Aorta (tissue), 5 donors: ENCODE measurements around the gene SDR42E1. TPM values are rescaled to one million over a fixed set of nuclear protein-coding genes. Genes with fewer than 3 reads are reported as not detected.
A peak's percentile ranks its signal among the peaks of the same experiment; 100 is the strongest.
"Not testable (repeated sequence)": the region's sequence is repeated elsewhere in the genome, so short reads cannot be mapped to it uniquely, and the experiment has no call there.

ENCODE experiments used
- ATAC-seq: fragments of 200-7000 bp; cut with Tn5 transposase; one replicate; pipeline ENCODE4 v1.9.1; 2022; ENCODE audit warnings: moderate library complexity; ENCODE audit not compliant: low FRiP score
- DNase-seq, 2 donors: peaks; one replicate each; pipeline ENCODE4 v3.0.0-alpha.2; 2020
- H3K27ac ChIP-seq, 2 donors: one replicate each; pipeline ENCODE4 v1.5.1; 2013; ENCODE audit warnings: low read length in 2 of 2, mild to moderate bottlenecking in 2 of 2, moderate library complexity in 2 of 2, control low read depth in 1 of 2, inconsistent platforms in 1 of 2, low read depth in 1 of 2
- H3K27me3 ChIP-seq, 2 donors: one replicate each; pipeline ENCODE4 v1.6.1; 2013; ENCODE audit warnings: control low read depth in 1 of 2, low read length in 1 of 2, mild to moderate bottlenecking in 1 of 2, moderate library complexity in 1 of 2; ENCODE audit not compliant: insufficient read depth in 2 of 2, control insufficient read depth in 1 of 2
- H3K36me3 ChIP-seq, 2 donors: one replicate each; pipeline ENCODE4 v1.6.1; 2013; ENCODE audit warnings: control low read depth in 1 of 2, low read length in 1 of 2, mild to moderate bottlenecking in 1 of 2; ENCODE audit not compliant: insufficient read depth in 2 of 2, control insufficient read depth in 1 of 2
- H3K4me1 ChIP-seq, 2 donors: one replicate each; pipeline ENCODE4 v1.6.1; 2013; ENCODE audit warnings: low read length in 2 of 2, control low read depth in 1 of 2, mild to moderate bottlenecking in 1 of 2, moderate library complexity in 1 of 2; ENCODE audit not compliant: insufficient read depth in 2 of 2, control insufficient read depth in 1 of 2
- H3K4me3 ChIP-seq, 2 donors: one replicate each; pipeline ENCODE4 v1.5.1; 2013; ENCODE audit warnings: low read length in 2 of 2, control low read depth in 1 of 2, mild to moderate bottlenecking in 1 of 2
- H3K9me3 ChIP-seq: one replicate; pipeline ENCODE4 v1.6.1; 2013; ENCODE audit warnings: mild to moderate bottlenecking, low read length; ENCODE audit not compliant: control insufficient read depth
- WGBS, 2 donors: extraction: QIAGEN DNeasy Blood & Tissue Kit; methylation state at CpG; one replicate each; pipeline ENCODE4 v1.1.7; 2013; 5-methylcytosine and 5-hydroxymethylcytosine counted together
- intact Hi-C, 2 donors: fragments of 100-400 bp; cut with DNase I; formaldehyde crosslinking; loops; one replicate each; pipeline versions ENCODE4 v1.14.2 to v1.15.0; 2022
- polyA plus RNA-seq, 2 donors: library from polyadenylated mRNA; stranded (reverse); fragments of 200-250 nt; gene quantifications; one replicate each; pipeline ENCODE4 v1.2.3, GENCODE V29; 2013
- total RNA-seq, 2 donors: library from RNA; stranded (reverse); fragmentation: NEBNext Ultra II Directional; extraction: Animal tissue kit (Norgen Biotek cat#: 25700); gene quantifications; one replicate each; pipeline ENCODE4 v1.2.1, GENCODE V29; 2021
- donor health status: healthy with polysubstance abuse.
- donor health status: Bipolar disorder and iron deficiency.
- donor health status: DM: no; HTN: no; CAD: no.
- donor health status: DM: no; HTN: no; CAD: no.
- donor health status: DM: yes; HTN: yes; CAD: no.

SDR42E1 gene
- total and polyA plus RNA-seq, 4 donors = 0.20 to 2.1 (median 0.91) TPM

DNA sequence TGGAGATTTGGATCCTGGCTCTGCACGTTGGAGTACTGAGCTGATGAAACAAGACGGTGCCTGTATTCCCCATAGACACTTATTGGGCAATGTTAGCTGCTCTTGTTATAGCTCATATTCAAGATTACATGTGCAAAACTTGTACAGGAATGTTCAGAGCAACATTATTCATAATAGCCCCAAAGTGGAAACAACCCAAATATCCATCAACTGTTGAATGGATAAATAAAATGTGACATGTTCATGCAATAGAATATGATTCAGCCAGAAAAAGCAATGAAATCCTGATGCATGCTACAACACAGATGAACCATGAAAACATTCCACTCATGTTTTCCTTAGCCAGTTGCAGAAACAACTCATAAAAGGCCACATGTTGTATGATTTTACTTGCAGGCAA, 5.7 kb upstream of the SDR42E1 start:
- 7% methylated on average over 2 of the region's 2 CpGs for WGBS, 2 donors
- Histone ChIP-seq H3K27me3 (peaks cover 0 to under 1% of the 10 kb centered on the region in 2 donors), H3K9me3 (peaks cover 3% of the 10 kb centered on the region), H3K4me3 (no peak overlapping the region), H3K4me1 (peaks cover 0 to 3% of the 10 kb centered on the region in 2 donors), H3K27ac (no peak overlapping the region), H3K36me3 (no peaks in the 10 kb centered on the region)
- DNase-seq (no peak), ATAC-seq (no peak)
- intact Hi-C loops = no loop called here

- no peaks in the 10 kb centered on the region for H3K36me3 ChIP-seq
- no peak for ATAC-seq
- DNase-seq = no peak
- 7 to 11% methylated on average over 7 of the region's 7 CpGs for WGBS, 2 donors
- peaks cover 0 to 3% of the 10 kb centered on the region in 2 donors for H3K27me3 ChIP-seq
- H3K4me3 ChIP-seq = no peak overlapping the region
- H3K4me1 ChIP-seq = peaks cover 0 to 3% of the 10 kb centered on the region in 2 donors
- intact Hi-C loops = no loop called here
- peaks cover 5% of the 10 kb centered on the region for H3K9me3 ChIP-seq
- H3K27ac ChIP-seq = no peak overlapping the region
Measured at GRCh38 chr16:82016263-82016662, 5.0 kb upstream of the SDR42E1 start.

DNA sequence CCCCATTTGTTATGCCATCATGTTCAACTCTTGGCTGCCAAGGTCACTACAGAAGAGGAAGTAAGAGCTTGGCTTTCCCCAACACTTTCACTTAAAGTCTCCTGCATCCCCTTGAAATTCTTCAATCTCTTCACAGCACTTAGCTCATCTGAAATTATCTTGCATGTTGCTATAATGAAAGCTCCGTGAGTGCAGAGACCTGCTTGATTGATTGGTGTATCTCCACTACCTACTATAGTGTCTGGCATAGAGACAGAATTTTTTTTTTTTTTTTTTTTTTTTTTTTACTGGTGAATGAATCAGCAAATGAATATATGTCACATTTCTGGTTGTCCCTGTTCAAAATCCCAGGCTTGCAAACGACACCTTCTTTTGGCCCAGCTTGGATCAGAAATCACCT, 1.9 kb upstream of the SDR42E1 start:
- WGBS, 2 donors = 80 to 85% methylated on average over 2 of the region's 2 CpGs
- Histone ChIP-seq H3K27me3 (peaks cover 0 to 4% of the 10 kb centered on the region in 2 donors), H3K4me3 (no peak overlapping the region), H3K36me3 (no peaks in the 10 kb centered on the region), H3K9me3 (peaks cover 10% of the 10 kb centered on the region), H3K4me1 (peaks cover 0 to 3% of the 10 kb centered on the region in 2 donors), H3K27ac (no peak overlapping the region)
- DNase-seq (no peak), ATAC-seq (no peak)
- intact Hi-C loops = no loop called here

DNA sequence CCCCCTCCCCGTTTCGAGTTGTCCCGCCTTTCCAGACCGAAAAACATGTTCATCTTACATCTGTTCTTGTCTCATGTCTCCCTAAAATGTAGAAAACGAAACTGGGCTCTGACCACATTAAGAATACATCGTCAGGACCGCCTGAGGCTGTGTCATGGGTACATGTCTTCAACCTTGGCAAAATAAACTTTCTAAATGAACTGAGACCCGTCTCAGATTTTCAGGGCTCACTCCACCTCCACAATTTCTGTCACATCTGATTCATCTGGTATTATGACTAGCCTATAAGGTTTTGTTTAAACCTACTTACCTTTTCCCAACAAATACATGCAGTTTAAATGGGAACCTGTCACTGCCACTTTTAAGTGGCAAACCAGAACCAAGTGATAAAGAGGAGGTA, 621 bp downstream of the SDR42E1 start:
- 78 to 84% methylated on average over 8 of the region's 8 CpGs for WGBS, 2 donors
- ATAC-seq = no peak

GRCh38 chr16:82009789-82010188, 1.5 kb downstream of the SDR42E1 start:
- H3K4me3 ChIP-seq, DNase-seq, H3K27ac ChIP-seq, intact Hi-C loops, H3K4me1 ChIP-seq, ATAC-seq, H3K9me3 ChIP-seq, H3K36me3 ChIP-seq, H3K27me3 ChIP-seq: not testable (repeated sequence)
- WGBS, 2 donors = 91 to 94% methylated on average over 4 of the region's 4 CpGs

More for the DNA sequence above, 621 bp downstream of the SDR42E1 start:
- H3K9me3 ChIP-seq = peaks cover 11% of the 10 kb centered on the region
- H3K27me3 ChIP-seq = peaks cover 0 to 4% of the 10 kb centered on the region in 2 donors
- peak overlapping the region in 1 of 2 donors; percentile 30 for H3K4me3 ChIP-seq
- no peak overlapping the region for H3K27ac ChIP-seq
- H3K36me3 ChIP-seq = no peaks in the 10 kb centered on the region
- no peak for DNase-seq
- intact Hi-C loops = no loop called here
- H3K4me1 ChIP-seq = no peaks in the 10 kb centered on the region

- intact Hi-C loops = no loop called here
- H3K27ac ChIP-seq = no peak overlapping the region
- 95 to 96% methylated on average over 9 of the region's 9 CpGs for WGBS, 2 donors
- ATAC-seq (no peak), DNase-seq (no peak)
- H3K36me3 ChIP-seq = no peaks in the 10 kb centered on the region
- H3K27me3 ChIP-seq = peaks cover 0 to 4% of the 10 kb centered on the region in 2 donors
- no peak overlapping the region for H3K4me3 ChIP-seq
- H3K4me1 ChIP-seq = no peaks in the 10 kb centered on the region
- H3K9me3 ChIP-seq = peaks cover 9% of the 10 kb centered on the region
Measured at GRCh38 chr16:82008957-82009592, 2.2 kb downstream of the SDR42E1 start.

GRCh38 chr16:82007189-82007588, 4.1 kb downstream of the SDR42E1 start:
- intact Hi-C loops = no loop called here
- Histone ChIP-seq H3K27me3 (peaks cover 0 to 4% of the 10 kb centered on the region in 2 donors), H3K36me3 (no peaks in the 10 kb centered on the region), H3K9me3 (peaks cover 9% of the 10 kb centered on the region), H3K4me3 (no peak overlapping the region), H3K4me1 (no peaks in the 10 kb centered on the region), H3K27ac (no peak overlapping the region)
- WGBS, 2 donors = 87% methylated on average over 2 of the region's 2 CpGs
- ATAC-seq = no peak
- no peak for DNase-seq

- DNase-seq (no peak), ATAC-seq (no peak)
- Histone ChIP-seq H3K4me3 (no peak overlapping the region), H3K4me1 (no peaks in the 10 kb centered on the region), H3K9me3 (peaks cover 6% of the 10 kb centered on the region), H3K36me3 (no peaks in the 10 kb centered on the region), H3K27ac (no peak overlapping the region), H3K27me3 (no peaks in the 10 kb centered on the region)
- WGBS, 2 donors = 92% methylated on average over 5 of the region's 5 CpGs
- intact Hi-C loops = no loop called here
Measured at GRCh38 chr16:82006036-82006435, 5.2 kb downstream of the SDR42E1 start.

DNA sequence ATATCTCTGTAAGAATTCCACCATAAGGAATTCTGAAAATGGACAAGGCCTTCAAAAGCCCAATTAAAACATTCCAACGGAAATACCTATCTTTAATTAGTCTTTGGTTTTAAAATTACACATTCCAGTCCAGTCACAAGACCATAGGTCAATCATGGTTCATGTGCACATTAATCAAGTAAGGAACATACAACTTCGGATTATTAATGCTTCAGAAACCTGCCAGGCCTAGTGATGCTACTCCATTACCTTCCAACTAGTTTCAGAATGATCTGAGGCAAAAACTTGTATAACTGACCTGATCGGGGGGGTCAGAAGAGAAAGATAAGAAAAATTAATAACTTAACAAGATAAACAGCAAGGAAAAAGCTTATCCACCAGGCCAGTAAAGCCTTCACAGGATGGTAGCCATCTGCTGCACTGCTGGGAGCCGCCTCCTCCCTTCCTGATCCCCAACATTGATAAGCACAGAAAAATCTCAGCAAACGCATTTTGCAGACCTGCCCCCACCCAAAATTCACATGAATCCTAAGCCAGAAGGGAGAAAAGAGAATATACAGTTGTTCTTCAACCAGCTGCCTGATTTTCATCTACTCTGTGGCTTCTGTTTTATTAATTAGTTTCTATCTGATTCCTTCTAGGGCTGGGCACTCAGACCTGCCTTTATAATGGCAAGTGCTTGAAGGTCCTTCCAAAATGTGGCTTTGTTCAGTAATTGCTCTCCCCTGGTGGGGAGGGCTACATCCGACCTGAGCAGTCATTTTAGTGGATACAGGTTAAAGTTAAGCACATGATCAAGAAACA, 6.0 kb downstream of the SDR42E1 start:
- Histone ChIP-seq H3K36me3 (no peaks in the 10 kb centered on the region), H3K4me3 (no peak overlapping the region), H3K9me3 (peaks cover 6% of the 10 kb centered on the region), H3K27ac (no peak overlapping the region), H3K27me3 (no peaks in the 10 kb centered on the region), H3K4me1 (no peaks in the 10 kb centered on the region)
- intact Hi-C loops = no loop called here
- no peak for ATAC-seq
- WGBS, 2 donors = 69 to 81% methylated on average over 6 of the region's 6 CpGs
- DNase-seq = no peak
